HPDE6-E6E7 (cell line): ENCODE measurements around the gene MIPEP.

ENCODE experiments used
- DNase-seq: peaks from one replicate; pipeline ENCODE4 v3.0.0; 2011; ENCODE audit warnings: missing footprints; ENCODE audit errors: extremely low spot score

MIPEP gene

DNA sequence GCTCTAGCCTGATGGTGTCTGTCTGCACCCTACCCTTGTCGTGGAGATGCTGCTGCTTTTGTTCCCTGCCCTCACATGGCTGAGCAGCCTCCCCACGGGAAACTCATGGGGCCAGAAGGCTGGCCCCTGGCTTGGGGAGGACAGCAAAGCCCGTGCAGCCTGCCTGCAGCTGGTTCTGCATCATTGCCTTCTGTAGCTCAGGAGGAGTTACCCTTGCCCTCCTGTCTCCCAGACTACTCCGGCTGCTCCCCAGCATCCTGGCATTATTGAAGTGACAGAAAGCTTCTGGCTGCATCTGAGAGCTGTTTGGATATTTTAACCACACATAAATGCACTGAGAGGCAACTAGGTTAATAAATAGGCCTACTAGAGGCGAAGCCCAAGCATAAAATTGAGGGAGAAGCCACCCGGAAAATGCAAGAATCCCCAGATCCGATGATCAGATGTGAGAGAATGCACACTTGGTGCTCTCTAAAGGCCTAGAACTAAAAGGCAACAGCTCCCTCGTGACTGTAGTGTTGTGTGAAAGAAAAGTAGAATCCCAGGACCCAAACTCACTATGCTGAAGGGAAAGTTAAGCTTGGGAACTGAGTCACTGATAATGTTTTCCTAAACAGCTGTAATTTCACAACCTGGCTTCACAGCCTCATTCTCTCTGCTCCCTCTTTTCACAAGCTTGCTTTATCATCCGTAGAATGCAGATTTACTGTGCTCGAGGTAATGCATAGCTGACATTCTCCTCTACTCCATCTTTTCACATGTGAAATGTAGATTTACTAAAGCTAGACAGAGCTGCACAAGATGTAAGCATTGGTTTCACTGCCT is 208.1 kb downstream of the MIPEP start:
- DNase-seq: no peak
